Fibroblast of peridontal ligament (primary cell): ENCODE measurements around the gene KIF3A.

ENCODE experiments used
- DNase-seq: peaks from one replicate; pipeline ENCODE4 v3.0.0-alpha.2; 2010; ENCODE audit errors: extremely low read depth

Gene KIF3A

DNA sequence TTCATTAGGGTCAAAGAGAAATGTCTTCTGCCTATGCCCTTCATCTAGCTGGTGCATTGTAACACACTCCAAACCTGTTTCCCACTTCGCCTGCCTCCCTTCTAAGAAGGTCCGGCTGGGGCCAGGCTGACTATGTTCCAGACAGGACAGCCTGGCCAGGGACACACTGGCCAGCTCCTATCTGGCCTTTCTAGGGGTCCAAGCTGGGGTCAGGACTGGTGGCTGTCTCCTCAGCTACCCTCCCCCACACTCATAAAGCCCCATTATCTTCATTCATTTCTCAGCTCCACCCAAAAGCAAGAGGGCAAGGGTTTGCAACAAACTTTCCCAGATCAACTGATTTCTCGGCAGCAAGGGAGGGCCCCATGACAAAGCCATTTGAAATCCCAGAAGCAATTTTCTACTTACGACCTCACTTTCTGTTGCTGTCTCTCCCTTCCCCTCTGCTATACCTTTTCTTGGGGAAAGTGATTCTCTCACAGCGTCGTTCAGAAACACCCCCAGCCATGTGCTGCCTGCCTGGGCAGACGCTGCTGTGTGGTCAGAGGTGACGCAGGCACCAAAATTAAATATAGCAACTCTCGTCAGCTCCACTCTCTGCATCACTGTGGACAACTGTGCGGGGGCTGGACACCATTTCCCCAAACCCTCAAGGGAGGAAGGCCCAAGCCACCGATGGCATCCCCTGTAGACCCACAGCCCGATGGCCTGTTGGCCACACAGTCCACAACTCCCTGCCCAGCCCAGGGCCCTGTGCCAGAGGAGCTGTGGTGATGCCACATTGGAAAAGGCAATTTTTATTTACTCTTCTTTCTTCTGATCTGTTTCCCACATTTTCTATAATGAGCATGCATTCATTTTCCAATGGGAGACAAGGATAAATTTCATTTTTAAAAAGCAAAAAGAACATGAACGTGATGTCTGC, 73.3 kb downstream of the KIF3A start:
- DNase-seq, result peak; percentile 39

DNA sequence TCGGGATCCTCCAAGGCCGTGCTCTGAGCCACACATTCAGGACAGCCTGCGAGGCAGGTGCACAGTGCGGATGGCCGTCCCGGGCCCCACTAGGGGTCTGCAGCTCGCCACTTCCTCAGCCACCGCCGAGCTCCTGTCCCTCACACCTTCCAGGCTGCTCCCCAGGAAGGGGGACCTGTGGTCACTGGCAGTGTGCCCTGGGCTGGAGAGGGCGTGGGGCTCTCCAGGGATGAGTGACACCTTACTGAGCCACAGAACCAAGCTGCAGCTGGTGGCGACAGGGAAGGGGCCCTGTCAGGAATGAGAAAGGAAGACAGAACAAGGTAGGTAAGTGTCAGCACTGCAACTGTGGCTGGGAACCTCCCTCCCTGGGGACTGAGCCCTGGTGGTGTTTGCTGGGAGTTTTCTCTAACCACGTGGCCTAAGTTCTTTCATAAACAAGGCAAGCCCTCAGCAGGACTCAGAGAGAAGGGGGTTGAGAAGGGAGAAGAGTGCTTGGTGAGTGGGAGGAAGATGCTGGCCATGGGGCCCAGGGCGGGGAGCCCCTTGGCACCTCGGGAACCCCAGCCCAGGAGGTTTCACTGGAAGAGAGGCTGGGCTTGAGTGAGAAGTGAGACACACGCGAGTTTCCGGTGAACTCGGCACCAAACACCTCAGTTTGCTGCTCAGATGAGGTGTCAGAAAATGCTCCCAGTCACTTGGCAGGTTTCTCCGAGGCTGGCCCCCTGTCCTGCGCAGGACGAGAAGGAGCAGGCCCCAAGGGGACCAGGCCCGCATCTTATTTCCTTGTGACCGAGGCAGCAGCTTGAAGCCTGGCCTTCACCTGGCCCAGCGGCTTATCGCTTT, 74.2 kb downstream of the KIF3A start:
- DNase-seq, result no peak

DNA sequence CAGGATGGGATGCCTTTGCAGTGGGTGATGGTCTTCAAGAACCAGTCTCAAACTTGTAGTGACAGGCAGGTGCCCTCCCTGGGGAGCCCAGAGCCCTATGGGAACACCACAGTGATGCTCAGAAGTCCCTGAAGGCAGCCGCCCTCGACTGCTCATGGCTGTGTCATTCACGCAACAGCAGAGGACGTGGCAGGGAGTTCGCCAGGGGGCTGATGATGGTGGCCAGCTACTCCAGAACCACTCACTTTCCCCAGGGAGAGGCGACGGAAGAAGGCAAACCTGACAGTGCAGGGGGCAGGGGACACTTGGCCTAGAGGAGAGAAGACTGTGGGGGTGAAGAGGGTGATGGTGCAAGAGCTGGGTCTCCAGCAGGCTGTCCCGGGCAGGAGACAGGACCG, 75.3 kb downstream of the KIF3A start:
- no peak for DNase-seq

DNA sequence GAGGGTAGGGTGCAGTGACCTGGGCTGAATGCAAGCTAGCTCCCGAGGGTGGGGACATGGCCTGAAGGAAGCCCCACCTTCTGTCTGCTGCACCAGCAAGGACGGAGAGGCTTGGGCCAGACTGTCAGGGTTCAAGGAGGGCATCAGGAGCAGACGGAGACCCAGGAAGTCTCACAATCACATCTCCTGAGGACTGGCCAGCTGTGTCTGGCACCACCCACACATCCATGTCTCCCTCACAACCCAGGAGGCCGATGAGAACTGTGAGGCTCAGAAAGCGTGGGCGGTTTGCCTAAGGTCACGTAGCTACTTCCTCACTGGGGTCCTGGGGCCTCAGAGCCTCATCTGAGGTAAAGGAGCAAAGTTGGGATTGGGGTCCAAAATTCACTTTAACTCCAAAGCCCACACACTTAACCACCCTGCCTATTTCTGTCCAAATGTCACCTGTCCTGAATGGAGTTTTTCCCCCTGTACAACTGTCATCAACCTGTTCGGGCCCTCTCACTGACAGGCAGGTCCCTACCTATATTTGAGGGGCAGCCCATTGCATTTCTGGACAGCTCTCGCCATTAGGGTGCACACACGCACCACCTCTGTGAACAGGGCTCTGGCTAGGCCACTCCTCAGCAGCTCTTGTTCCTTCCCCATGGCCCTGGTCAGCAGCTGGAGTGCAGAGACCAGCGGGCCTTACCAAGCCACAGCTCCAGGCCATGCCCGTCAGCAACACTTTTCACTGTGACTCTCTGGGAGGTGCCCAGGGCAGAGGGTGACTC, 75.9 kb downstream of the KIF3A start:
- DNase-seq, result peak; percentile 13

DNA sequence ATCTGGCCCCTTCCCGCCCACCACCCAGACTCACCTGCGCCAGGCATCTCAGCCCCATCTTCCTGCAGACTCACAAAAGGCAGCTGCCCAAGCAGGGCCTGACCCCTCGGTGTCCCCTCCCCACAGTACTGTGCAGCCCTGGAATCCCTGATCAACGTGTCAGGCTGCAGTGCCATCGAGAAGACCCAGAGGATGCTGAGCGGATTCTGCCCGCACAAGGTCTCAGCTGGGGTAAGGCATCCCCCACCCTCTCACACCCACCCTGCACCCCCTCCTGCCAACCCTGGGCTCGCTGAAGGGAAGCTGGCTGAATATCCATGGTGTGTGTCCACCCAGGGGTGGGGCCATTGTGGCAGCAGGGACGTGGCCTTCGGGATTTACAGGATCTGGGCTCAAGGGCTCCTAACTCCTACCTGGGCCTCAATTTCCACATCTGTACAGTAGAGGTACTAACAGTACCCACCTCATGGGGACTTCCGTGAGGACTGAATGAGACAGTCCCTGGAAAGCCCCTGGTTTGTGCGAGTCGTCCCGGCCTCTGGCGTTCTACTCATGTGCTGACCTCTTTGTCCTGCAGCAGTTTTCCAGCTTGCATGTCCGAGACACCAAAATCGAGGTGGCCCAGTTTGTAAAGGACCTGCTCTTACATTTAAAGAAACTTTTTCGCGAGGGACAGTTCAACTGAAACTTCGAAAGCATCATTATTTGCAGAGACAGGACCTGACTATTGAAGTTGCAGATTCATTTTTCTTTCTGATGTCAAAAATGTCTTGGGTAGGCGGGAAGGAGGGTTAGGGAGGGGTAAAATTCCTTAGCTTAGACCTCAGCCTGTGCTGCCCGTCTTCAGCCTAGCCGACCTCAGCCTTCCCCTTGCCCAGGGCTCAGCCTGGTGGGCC, 77.5 kb downstream of the KIF3A start:
- no peak for DNase-seq

DNA sequence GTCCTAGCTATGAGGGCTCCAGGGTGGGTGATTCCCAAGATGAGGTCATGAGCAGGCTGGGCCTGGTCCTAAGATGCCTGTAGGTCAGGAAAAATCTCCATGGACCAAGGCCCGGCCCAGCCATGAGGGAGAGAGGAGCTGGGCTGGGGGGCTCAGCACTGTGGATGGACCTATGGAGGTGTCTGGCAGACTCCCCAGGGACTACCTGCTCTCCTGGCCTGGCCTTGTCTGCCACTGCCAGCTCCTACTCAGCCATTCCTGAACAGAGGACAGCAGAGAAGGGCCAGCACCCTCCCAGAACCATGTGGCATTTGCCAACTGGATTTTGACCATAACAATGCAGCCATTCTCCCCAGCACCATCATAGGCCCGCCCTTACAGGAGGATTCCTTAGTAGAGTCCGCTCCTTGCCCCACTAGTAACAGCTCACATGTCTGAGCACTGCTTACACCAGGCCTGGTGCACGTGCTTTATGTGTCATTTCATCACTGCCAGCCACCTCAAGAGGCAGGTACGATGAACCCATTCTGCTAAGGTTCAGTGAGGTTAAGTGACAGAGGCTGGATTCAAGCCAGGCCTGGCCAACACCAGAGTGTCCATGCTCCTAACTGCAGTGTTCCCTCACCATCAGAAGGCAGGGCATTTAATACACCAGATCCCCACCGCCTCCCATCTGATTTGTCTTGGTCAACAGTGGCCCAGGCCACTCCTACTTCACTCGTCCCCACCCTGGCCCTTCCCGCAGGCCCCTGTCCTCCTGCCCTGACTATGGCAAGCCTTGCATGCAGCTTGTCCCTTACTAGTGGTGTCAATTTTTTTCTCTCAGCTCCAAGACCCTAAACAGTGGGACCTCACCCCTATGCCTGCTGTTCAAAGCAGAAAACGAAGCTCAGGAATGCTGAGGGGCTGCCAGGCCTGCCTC, 78.7 kb downstream of the KIF3A start:
- DNase-seq, result no peak

DNA sequence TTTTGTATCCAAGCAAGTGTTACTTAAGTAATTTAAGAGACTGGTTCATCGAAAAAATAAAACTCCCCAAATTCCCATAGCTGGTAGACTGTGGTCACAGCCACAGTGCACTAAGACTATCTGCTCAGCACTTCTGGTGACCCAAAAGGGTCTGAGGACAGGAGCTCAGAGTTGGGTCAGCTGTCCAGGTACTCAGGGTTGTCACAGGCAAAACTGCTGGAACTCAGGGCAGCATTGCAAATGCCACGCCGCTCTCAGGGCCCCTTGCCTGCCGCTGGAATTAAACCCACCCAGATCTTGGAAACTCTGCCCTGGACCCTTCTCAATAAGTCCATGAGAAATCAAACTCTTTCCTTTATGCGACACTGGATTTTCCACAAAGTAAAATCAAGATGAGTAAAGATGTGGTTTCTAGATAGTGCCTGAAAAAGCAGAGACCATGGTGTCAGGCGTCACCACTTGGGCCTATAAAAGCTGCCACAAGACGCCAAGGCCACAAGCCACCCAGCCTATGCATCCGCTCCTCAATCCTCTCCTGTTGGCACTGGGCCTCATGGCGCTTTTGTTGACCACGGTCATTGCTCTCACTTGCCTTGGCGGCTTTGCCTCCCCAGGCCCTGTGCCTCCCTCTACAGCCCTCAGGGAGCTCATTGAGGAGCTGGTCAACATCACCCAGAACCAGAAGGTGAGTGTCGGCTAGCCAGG, 79.5 kb downstream of the KIF3A start, which contains the start of gene IL13:
TSS of gene IL13 (plus strand) at position 498 of the 705 bp plus-strand sequence. CDS start at position 512, 14 bp downstream.
- DNase-seq, result no peak

DNA sequence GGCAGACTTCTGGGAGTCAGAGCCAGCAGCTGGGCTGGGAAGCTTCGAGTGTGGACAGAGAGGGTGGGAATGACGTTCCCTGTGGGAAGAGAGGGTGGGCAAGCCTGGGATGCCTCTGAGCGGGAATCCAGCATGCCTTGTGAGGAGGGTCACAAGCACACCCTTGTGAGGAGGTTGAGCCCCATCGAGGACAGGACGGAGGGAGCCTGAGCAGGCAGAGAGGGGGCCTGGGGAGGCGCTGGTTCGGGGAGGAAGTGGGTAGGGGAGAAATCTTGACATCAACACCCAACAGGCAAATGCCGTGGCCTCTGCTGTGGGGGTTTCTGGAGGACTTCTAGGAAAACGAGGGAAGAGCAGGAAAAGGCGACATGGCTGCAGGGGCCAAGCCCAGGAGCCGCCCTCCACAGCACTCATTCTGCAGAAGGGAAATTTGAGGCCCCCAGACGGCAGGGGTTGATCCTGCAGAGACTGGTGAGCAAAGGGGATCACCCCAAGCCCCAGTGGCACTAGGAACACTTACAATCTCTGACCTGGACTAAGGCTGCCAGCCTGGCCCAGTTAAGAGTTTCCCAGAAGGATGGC, 80.5 kb downstream of the KIF3A start:
- DNase-seq, result no peak

DNA sequence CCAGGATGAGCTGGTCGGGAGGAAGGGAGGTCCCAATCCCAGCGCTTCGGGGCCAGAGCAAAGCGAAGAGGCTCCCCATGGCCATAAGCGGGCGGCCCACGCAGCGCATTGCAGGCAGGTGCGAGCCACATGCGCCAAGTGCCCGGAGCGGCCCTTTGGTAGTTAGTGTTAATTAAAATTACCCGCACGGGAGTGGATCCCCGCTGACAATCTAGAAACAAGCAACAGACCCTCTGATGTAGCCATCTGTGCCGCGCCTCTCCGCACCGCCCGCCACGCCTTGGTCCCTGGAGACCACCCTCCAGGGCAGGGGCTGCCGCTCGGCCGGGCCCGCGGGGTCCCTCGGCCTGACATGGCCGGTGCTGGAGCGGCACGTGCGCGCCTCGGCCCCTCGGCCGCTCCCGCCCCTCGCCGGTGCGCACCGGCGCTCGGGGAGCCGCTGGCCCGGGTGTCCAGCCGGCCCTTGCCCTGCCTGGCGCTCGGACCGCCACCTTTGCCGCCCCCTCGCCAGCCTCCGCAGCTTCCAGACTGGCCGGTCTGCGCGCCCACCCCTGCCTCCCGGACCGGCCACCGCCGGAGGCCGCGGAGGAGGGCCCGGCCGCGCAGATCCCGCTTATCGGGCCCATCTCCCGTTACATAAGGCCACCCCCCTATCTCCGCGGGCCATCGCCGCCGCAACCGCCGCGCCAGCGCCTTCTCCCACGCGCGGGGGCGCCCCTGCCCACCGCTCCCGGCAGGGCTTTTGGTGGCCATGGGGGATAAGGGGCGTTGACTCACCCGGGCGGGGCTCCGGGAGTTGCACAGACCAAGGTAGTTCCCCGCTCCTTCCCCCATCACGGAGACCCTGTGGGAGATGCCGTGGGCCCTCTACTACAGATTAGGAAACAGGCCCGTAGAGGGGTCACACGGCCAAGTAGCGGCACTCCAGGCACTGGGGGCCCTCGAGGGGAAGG, 81.2 kb downstream of the KIF3A start:
- peak; percentile 12 for DNase-seq

DNA sequence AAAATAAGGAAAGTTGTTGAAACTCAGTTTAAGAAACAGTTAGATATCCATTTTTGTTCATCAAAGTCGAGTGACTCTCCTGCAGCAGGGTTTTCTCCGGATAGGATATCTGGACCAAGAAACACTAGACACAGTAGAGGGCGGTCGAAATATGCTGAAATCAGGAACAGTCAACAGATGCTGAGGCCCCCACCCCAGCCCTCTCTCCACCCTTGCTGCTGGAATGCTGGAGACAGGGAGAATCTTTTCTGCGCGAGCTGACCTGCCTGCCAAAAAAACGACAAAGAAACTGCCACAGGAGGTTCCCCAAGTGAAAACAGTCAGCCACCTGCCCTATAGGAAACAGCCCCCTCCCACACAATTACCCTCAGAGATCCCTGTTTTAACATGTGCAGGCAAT, 83.6 kb downstream of the KIF3A start:
- DNase-seq, result no peak

DNA sequence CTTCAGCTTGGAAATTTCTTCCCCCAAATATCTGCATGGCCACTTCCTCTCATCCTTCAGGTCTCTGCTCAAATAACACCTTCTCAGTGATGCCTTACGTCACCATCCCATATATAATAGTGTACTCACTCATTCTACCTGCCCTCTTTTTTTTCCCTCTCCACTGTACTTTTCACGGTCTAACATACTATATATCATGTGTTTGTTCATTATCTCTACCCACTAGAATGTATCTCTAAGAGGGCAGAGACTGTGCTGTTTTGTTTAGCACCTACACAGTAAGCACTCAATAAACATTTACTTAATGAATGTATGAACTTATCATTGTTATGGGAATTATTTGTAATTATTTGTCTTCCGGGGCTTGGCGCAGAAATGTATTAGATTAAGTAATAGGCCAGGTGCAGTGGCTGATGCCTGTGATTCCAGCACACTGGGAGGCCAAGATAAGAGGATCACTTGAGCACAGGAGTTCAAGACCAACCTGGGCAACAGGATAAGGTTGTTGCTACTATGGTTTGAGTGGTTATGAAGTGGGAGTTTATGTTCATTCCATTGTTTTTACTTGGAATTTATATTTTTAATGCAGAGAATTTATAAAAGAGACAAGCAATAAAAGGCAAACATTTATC, 85.4 kb downstream of the KIF3A start:
- no peak for DNase-seq

DNA sequence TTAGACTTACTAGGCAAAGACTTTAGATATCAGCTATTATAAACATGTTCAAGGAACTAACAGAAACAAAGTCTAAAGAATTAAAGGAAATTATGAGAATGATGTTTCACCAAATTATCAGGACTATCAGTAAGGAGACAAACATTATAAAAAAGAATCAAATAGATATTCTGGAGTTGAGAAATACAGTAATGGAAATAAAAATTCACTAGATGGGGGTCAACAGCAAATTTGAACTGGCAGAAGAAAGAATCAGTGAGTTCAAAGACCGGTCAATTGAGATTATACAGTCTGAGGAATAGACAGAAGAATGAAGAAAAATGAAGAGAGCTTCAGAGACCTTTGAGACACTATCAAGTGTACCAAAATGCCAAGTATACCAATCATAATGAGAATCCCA, 89.0 kb downstream of the KIF3A start:
- no peak for DNase-seq

DNA sequence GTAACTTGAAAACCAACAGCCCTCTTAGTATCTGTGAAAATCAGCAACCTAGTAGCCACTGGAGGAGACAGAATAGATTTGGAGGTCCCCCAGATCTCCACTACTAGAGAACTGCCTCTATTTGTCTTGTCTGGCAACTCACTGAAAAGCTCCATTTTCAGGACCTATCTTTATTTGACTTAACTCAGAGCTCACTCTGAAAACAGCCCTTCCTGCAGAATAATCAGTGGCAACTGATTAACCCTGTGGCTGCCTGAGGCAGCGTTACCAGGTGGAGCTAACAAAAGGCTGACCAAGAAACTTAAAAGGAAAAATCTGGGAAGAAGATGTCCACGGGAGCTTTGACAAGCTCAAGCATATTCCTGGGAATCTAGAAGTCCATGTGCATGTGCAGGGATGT, 89.9 kb downstream of the KIF3A start:
- no peak for DNase-seq

DNA sequence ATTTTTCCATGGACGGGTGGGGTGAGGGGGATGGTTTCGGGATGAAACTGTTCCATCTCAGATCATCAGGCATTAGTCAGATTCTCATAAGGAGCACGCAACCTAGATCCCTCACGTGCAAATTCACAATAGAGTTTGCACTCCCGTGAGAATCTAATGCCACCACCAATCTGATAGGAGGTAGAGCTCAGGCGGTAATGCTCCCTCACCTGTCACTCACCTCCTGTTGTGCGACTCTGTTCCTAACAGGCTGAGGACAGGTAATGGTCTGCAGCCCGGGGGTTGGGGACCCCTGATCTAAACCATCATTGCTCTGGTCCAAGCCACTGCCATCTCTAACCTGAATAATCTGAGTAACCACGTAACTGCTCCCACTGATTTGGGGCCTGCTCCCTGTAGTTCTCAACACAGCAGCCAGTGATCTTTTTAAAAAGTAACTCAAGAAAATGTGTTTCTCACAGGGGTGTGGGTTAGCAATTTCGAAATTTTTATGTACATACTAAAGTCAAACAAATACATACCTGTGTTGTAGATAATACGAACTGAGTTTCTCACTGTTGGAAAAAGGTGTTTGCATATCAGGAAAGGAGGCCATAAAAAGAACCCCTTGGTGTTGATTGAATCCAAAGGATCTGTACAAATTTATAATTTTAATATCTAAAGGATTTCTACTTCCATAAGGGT, 90.6 kb downstream of the KIF3A start:
- DNase-seq, result no peak

DNA sequence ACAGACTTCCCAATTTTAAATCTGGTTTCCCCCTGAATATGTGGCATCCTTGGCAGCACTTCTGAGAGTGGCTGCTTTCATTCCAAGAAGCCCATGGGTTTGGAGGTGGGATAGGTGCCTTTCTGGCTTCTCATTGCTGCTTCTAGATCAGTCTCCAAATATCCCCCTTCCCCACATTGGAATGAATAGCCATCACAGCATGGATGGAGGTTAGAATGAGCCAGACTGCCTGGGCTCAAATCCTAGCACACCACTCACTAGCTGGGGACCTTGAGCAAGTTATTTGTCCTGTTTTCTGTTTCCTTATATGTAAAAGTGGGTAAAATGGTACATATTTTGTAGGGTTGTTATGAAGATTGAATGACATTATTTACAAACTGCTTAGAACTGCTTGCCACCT, 93.2 kb downstream of the KIF3A start:
- DNase-seq, result no peak
